WTC11 (cell line): ENCODE data around the gene ZNF324. TPM values are rescaled to one million over a fixed set of nuclear protein-coding genes. Genes with fewer than 3 reads are reported as not detected.

ENCODE experiments used
- ATAC-seq: fragments of 200-7000 bp; cut with Tn5 transposase; 2 replicates; pipeline ENCODE4 v1.10.0; 2021; ENCODE audit warnings: mild to moderate bottlenecking, moderate library complexity
- CTCF ChIA-PET: fragments of 300-600 bp; sonication (Branson Sonifier 250); formaldehyde crosslinking; loops from one replicate; lab custom pipeline; 2021; ENCODE audit warnings: antibody characterized with exemption; lab: Charles Lee
- POLR2A ChIA-PET: fragments of 350-600 bp; sonication (Branson Sonifier 250); formaldehyde crosslinking; loops from one replicate; lab custom pipeline; 2021; ENCODE audit warnings: antibody characterized with exemption; lab: Charles Lee
- DNase-seq: peaks from one replicate; pipeline ENCODE4 v3.0.0; 2021; ENCODE audit warnings: low spot score
- H3K27ac Mint-ChIP-seq: 2 replicates; pipeline ENCODE4 v1.8.0; 2021; ENCODE audit warnings: mixed read lengths
- H3K27me3 Mint-ChIP-seq: 2 replicates; pipeline ENCODE4 v1.8.0; 2021; ENCODE audit warnings: low read depth, mild to moderate bottlenecking, moderate library complexity, mixed read lengths
- H3K36me3 Mint-ChIP-seq: 2 replicates; pipeline ENCODE4 v1.8.0; 2021; ENCODE audit warnings: mixed read lengths
- H3K4me1 Mint-ChIP-seq: 2 replicates; pipeline ENCODE4 v1.8.0; 2022; ENCODE audit warnings: mixed read lengths
- H3K4me3 Mint-ChIP-seq: 2 replicates; pipeline ENCODE4 v1.8.0; 2021; ENCODE audit warnings: mild to moderate bottlenecking, moderate library complexity, mixed read lengths
- H3K9me3 Mint-ChIP-seq: 2 replicates; pipeline ENCODE4 v1.8.0; 2021; ENCODE audit warnings: mixed read lengths
- ATF1 ChIP-seq: sonication (generic); formaldehyde crosslinking; IDR thresholded peaks from 2 replicates; pipeline ENCODE4 v1.8.1; 2023; ENCODE audit warnings: mild to moderate bottlenecking, moderate library complexity, missing genetic modification reagents
- CREB1 ChIP-seq: sonication (generic); formaldehyde crosslinking; IDR thresholded peaks from 2 replicates; pipeline ENCODE4 v1.8.0; 2023; ENCODE audit warnings: mild to moderate bottlenecking, missing genetic modification reagents
- EMX1 ChIP-seq: fragments of 250-450 bp; sonication (Bioruptor Pico); IDR thresholded peaks from 2 replicates; pipeline ENCODE4 v1.8.0; 2021; ENCODE audit warnings: mild to moderate bottlenecking
- ESRRA ChIP-seq: sonication (generic); formaldehyde crosslinking; IDR thresholded peaks from 2 replicates; pipeline ENCODE4 v1.8.1; 2022; ENCODE audit warnings: mild to moderate bottlenecking, missing genetic modification reagents, borderline replicate concordance
- FOXJ3 ChIP-seq: sonication (generic); formaldehyde crosslinking; IDR thresholded peaks from 2 replicates; pipeline ENCODE4 v1.9.0; 2021; ENCODE audit warnings: missing genetic modification reagents, mild to moderate bottlenecking, borderline replicate concordance
- FOXK1 ChIP-seq: sonication (generic); formaldehyde crosslinking; IDR thresholded peaks from 2 replicates; pipeline ENCODE4 v1.8.0; 2022; ENCODE audit warnings: mild to moderate bottlenecking, moderate library complexity, missing genetic modification reagents
- FOXP1 ChIP-seq: sonication (generic); formaldehyde crosslinking; IDR thresholded peaks from 2 replicates; pipeline ENCODE4 v1.8.0; 2022; ENCODE audit warnings: missing genetic modification reagents, mild to moderate bottlenecking, moderate library complexity, borderline replicate concordance
- GABPB1 ChIP-seq: sonication (generic); formaldehyde crosslinking; IDR thresholded peaks from 2 replicates; pipeline ENCODE4 v1.8.1; 2023; ENCODE audit warnings: mild to moderate bottlenecking, missing genetic modification reagents
- GRHL2 ChIP-seq: fragments of 250-450 bp; sonication (Bioruptor Pico); IDR thresholded peaks from 2 replicates; pipeline ENCODE4 v1.8.0; 2022; ENCODE audit warnings: mild to moderate bottlenecking, moderate library complexity; ENCODE audit not compliant: insufficient replicate concordance, severe bottlenecking
- MXD4 ChIP-seq: fragments of 250-450 bp; sonication (Bioruptor Pico); IDR thresholded peaks from 2 replicates; pipeline ENCODE4 v1.8.0; 2021; ENCODE audit warnings: mild to moderate bottlenecking, moderate library complexity, borderline replicate concordance
- PRRX2 ChIP-seq: fragments of 250-450 bp; sonication (Bioruptor Pico); IDR thresholded peaks from 2 replicates; pipeline ENCODE4 v1.8.0; 2021; ENCODE audit warnings: mild to moderate bottlenecking
- RELA ChIP-seq: sonication (generic); formaldehyde crosslinking; IDR thresholded peaks from 2 replicates; pipeline ENCODE4 v1.8.1; 2022; ENCODE audit warnings: missing genetic modification reagents, mild to moderate bottlenecking, borderline replicate concordance
- ZNF121 ChIP-seq: sonication (generic); formaldehyde crosslinking; IDR thresholded peaks from 2 replicates; pipeline ENCODE4 v1.8.0; 2023; ENCODE audit warnings: missing genetic modification reagents
- ZNF416 ChIP-seq: fragments of 250-450 bp; sonication (Bioruptor Pico); IDR thresholded peaks from 2 replicates; pipeline ENCODE4 v1.9.0; 2021; ENCODE audit warnings: mild to moderate bottlenecking, inconsistent platforms
- total RNA-seq: library from RNA; stranded (reverse); gene quantifications from 3 replicates; pipeline ENCODE4 v1.2.3, GENCODE V29; 2021
- TF ChIP-seq, protein P1 (sequence below): fragments of 200-600 bp; IDR thresholded peaks from 2 replicates; pipeline ENCODE4 v1.8.0; 2022; ENCODE audit warnings: antibody characterized with exemption
- TF ChIP-seq, protein P2 (sequence below): fragments of 250-450 bp; sonication (Bioruptor Pico); IDR thresholded peaks from 2 replicates; pipeline ENCODE4 v1.8.0; 2021; ENCODE audit warnings: mild to moderate bottlenecking
- TF ChIP-seq, protein P3 (sequence below): sonication (generic); formaldehyde crosslinking; IDR thresholded peaks from 2 replicates; pipeline ENCODE4 v1.8.1; 2023; ENCODE audit warnings: mild to moderate bottlenecking, missing genetic modification reagents, moderate library complexity
- TF ChIP-seq, protein P4 (sequence below): fragments of 250-450 bp; sonication (Bioruptor Pico); IDR thresholded peaks from 2 replicates; pipeline ENCODE4 v1.9.0; 2021; ENCODE audit warnings: mild to moderate bottlenecking
- TF ChIP-seq, protein P5 (sequence below): sonication (generic); formaldehyde crosslinking; IDR thresholded peaks from 2 replicates; pipeline ENCODE4 v1.8.0; 2023; ENCODE audit warnings: missing genetic modification reagents
- TF ChIP-seq, protein P6 (sequence below): sonication (generic); formaldehyde crosslinking; IDR thresholded peaks from 2 replicates; pipeline ENCODE4 v1.8.1; 2023; ENCODE audit warnings: mild to moderate bottlenecking, moderate library complexity, missing genetic modification reagents
- TF ChIP-seq, protein P7 (sequence below): sonication (generic); formaldehyde crosslinking; IDR thresholded peaks from 2 replicates; pipeline ENCODE4 v1.8.0; 2023; ENCODE audit warnings: mild to moderate bottlenecking, missing genetic modification reagents

Gene ZNF324
- total RNA-seq, 1 experiment from 2014 or later = 5.9 TPM

DNA sequence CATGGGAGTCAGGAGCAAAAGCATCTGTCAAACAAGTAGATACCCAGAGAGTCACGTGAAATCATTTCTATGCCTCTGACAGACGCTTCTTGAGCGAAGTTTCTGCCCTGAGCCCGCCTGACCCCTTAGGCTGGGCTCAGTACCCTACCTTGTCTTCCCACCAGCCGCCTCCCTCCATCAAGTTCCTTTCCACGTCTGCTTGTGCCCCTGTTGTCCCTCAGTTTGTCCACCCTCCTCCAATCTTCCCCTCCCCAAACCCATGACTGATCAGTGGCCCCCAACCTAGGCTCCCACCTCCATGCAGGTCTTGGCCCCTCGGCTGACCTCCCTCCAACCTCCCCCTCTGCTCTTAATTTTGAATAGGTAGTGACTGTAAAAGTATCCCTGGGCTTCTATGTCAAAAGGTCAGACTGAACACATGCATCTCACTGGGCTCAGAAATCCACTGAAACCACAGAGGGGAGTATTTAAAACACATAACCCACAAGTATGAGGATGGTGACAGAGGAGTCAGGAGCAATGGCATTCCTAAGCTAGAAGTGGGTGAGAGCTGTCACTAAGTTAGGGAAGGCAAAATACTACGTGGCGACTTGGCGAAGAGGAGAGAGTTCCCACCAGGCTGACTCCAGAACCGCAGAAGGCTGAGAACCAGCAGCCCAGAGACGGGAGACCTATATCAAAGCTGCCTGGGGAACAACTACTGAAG is 7.6 kb downstream of the ZNF324 start:
- peak overlapping the region; percentile 89 for H3K4me3 Mint-ChIP-seq
- no peak overlapping the region for H3K27ac Mint-ChIP-seq
- H3K9me3 Mint-ChIP-seq = no peaks in the 10 kb centered on the region
- TF ChIP-seq, protein P1, sequence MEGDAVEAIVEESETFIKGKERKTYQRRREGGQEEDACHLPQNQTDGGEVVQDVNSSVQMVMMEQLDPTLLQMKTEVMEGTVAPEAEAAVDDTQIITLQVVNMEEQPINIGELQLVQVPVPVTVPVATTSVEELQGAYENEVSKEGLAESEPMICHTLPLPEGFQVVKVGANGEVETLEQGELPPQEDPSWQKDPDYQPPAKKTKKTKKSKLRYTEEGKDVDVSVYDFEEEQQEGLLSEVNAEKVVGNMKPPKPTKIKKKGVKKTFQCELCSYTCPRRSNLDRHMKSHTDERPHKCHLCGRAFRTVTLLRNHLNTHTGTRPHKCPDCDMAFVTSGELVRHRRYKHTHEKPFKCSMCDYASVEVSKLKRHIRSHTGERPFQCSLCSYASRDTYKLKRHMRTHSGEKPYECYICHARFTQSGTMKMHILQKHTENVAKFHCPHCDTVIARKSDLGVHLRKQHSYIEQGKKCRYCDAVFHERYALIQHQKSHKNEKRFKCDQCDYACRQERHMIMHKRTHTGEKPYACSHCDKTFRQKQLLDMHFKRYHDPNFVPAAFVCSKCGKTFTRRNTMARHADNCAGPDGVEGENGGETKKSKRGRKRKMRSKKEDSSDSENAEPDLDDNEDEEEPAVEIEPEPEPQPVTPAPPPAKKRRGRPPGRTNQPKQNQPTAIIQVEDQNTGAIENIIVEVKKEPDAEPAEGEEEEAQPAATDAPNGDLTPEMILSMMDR = no peak
- TF ChIP-seq, protein P2, sequence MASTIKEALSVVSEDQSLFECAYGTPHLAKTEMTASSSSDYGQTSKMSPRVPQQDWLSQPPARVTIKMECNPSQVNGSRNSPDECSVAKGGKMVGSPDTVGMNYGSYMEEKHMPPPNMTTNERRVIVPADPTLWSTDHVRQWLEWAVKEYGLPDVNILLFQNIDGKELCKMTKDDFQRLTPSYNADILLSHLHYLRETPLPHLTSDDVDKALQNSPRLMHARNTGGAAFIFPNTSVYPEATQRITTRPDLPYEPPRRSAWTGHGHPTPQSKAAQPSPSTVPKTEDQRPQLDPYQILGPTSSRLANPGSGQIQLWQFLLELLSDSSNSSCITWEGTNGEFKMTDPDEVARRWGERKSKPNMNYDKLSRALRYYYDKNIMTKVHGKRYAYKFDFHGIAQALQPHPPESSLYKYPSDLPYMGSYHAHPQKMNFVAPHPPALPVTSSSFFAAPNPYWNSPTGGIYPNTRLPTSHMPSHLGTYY = no peak
- TF ChIP-seq, protein P3, sequence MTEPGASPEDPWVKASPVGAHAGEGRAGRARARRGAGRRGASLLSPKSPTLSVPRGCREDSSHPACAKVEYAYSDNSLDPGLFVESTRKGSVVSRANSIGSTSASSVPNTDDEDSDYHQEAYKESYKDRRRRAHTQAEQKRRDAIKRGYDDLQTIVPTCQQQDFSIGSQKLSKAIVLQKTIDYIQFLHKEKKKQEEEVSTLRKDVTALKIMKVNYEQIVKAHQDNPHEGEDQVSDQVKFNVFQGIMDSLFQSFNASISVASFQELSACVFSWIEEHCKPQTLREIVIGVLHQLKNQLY = no peak
- TF ChIP-seq EMX1 (CRISPR knock-in tag) (no peak), RELA (CRISPR knock-in tag) (no peak)
- H3K4me1 Mint-ChIP-seq = peaks cover 9% of the 10 kb centered on the region
- no peaks in the 10 kb centered on the region; the same call in none of the 2 replicates for H3K27me3 Mint-ChIP-seq
- ATAC-seq = no peak
- ChIA-PET CTCF (interaction anchor here (1.6 kb wide), 1 partner anchor 40 kb away, joined by 7 read pairs; no protein-coding TSS in a partner anchor), POLR2A (no interaction called here)
- H3K36me3 Mint-ChIP-seq = no peaks in the 10 kb centered on the region
- no peak for DNase-seq

DNA sequence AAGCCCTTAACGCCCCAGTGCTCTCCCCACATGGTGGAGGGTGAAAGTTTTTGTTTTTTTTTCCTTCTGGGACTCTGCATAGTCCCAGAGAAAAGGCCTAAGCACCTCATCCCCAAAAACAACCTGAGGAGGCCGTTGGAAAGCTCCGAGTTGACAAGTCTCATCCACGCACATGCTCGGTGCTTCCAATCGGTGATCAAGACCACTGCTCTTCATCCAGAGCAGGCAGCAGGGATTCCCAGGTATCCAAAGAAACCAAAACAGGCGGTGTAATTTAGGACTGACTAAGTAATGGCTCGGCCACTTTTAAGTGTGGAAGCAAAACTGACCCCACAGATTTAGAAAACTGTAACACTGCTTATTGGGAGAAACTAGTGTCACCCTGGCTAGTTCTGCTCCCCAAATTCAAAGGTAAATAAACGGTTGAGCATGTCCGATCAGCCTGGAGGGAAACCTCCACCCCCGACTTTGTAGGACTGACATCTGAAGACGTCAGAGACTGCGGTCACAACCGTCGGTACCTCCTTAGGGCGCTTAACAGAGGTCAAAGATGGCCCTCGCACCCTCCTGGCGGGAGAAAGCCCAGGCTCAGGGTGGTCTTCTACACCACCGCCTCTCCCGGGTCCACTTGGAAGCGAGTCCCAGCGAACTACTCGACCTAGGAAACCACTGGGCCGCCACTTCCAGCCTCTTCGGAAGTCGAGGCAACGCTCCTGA is 8.3 kb downstream of the ZNF324 start:
- ATAC-seq = no peak
- TF ChIP-seq MXD4 (CRISPR knock-in tag) (no peak), FOXP1 (no peak), CREB1 (CRISPR knock-in tag) (no peak), FOXK1 (CRISPR knock-in tag) (no peak), ZNF416 (no peak), GABPB1 (no peak), ZNF121 (no peak), ATF1 (CRISPR knock-in tag) (no peak), FOXJ3 (CRISPR knock-in tag) (no peak), PRRX2 (CRISPR knock-in tag) (no peak), GRHL2 (CRISPR knock-in tag) (no peak), ESRRA (CRISPR knock-in tag) (no peak)
- TF ChIP-seq, protein P4, sequence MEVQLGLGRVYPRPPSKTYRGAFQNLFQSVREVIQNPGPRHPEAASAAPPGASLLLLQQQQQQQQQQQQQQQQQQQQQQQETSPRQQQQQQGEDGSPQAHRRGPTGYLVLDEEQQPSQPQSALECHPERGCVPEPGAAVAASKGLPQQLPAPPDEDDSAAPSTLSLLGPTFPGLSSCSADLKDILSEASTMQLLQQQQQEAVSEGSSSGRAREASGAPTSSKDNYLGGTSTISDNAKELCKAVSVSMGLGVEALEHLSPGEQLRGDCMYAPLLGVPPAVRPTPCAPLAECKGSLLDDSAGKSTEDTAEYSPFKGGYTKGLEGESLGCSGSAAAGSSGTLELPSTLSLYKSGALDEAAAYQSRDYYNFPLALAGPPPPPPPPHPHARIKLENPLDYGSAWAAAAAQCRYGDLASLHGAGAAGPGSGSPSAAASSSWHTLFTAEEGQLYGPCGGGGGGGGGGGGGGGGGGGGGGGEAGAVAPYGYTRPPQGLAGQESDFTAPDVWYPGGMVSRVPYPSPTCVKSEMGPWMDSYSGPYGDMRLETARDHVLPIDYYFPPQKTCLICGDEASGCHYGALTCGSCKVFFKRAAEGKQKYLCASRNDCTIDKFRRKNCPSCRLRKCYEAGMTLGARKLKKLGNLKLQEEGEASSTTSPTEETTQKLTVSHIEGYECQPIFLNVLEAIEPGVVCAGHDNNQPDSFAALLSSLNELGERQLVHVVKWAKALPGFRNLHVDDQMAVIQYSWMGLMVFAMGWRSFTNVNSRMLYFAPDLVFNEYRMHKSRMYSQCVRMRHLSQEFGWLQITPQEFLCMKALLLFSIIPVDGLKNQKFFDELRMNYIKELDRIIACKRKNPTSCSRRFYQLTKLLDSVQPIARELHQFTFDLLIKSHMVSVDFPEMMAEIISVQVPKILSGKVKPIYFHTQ (CRISPR knock-in tag) = no peak
- TF ChIP-seq, protein P5, sequence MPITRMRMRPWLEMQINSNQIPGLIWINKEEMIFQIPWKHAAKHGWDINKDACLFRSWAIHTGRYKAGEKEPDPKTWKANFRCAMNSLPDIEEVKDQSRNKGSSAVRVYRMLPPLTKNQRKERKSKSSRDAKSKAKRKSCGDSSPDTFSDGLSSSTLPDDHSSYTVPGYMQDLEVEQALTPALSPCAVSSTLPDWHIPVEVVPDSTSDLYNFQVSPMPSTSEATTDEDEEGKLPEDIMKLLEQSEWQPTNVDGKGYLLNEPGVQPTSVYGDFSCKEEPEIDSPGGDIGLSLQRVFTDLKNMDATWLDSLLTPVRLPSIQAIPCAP (CRISPR knock-in tag) = no peak
- TF ChIP-seq, protein P6, sequence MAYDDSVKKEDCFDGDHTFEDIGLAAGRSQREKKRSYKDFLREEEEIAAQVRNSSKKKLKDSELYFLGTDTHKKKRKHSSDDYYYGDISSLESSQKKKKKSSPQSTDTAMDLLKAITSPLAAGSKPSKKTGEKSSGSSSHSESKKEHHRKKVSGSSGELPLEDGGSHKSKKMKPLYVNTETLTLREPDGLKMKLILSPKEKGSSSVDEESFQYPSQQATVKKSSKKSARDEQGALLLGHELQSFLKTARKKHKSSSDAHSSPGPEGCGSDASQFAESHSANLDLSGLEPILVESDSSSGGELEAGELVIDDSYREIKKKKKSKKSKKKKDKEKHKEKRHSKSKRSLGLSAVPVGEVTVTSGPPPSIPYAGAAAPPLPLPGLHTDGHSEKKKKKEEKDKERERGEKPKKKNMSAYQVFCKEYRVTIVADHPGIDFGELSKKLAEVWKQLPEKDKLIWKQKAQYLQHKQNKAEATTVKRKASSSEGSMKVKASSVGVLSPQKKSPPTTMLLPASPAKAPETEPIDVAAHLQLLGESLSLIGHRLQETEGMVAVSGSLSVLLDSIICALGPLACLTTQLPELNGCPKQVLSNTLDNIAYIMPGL (CRISPR knock-in tag) = no peak
- TF ChIP-seq, protein P7, sequence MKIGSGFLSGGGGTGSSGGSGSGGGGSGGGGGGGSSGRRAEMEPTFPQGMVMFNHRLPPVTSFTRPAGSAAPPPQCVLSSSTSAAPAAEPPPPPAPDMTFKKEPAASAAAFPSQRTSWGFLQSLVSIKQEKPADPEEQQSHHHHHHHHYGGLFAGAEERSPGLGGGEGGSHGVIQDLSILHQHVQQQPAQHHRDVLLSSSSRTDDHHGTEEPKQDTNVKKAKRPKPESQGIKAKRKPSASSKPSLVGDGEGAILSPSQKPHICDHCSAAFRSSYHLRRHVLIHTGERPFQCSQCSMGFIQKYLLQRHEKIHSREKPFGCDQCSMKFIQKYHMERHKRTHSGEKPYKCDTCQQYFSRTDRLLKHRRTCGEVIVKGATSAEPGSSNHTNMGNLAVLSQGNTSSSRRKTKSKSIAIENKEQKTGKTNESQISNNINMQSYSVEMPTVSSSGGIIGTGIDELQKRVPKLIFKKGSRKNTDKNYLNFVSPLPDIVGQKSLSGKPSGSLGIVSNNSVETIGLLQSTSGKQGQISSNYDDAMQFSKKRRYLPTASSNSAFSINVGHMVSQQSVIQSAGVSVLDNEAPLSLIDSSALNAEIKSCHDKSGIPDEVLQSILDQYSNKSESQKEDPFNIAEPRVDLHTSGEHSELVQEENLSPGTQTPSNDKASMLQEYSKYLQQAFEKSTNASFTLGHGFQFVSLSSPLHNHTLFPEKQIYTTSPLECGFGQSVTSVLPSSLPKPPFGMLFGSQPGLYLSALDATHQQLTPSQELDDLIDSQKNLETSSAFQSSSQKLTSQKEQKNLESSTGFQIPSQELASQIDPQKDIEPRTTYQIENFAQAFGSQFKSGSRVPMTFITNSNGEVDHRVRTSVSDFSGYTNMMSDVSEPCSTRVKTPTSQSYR (CRISPR knock-in tag) = no peak

More for the DNA sequence above, 8.3 kb downstream of the ZNF324 start:
- H3K4me1 Mint-ChIP-seq = peaks cover 9% of the 10 kb centered on the region
- H3K9me3 Mint-ChIP-seq = no peaks in the 10 kb centered on the region
- H3K36me3 Mint-ChIP-seq = no peaks in the 10 kb centered on the region
- DNase-seq = no peak
- H3K27ac Mint-ChIP-seq = peak overlapping the region; percentile 53
- H3K4me3 Mint-ChIP-seq = peak overlapping the region; percentile 89
- CTCF ChIA-PET = interaction anchor here (1.0 to 1.6 kb wide), 3 partner anchors 21 to 44 kb away, joined by 4 to 7 read pairs (median 7); partner anchors contain the start of gene ZBTB45
- POLR2A ChIA-PET = interaction anchor here (0.8 to 1.2 kb wide), 2 partner anchors 24 to 45 kb away, joined by 3 to 5 read pairs; partner anchors contain the start of gene ZBTB45
- H3K27me3 Mint-ChIP-seq = no peaks in the 10 kb centered on the region; the same call in none of the 2 replicates
